Cerebellar cortex (tissue), 1 donor: ENCODE data around the gene MYCT1.

Experiments
- DNase-seq: peaks from one replicate; pipeline ENCODE4 v3.0.0-alpha.2; 2015; ENCODE audit warnings: low spot score

Gene MYCT1

DNA sequence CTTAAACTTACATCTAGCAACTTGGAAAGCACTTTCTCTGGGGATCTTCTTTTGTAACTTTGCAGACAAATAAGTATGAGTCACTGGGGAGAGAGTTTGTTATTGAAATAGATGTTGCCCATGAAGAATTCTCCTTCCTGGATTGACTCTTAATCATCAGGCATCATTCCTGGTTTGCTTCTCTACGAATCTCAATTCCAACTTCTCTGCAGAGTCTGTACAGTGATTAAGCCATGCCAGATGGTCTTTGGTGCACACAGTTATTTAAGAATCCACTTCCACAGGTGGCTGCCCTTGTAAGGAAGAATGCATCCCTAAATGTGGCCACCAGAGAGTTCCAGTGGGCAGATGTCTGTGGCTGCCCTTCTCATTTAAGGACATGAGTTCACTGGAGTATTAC, 25.7 kb downstream of the MYCT1 start:
- DNase-seq, result no peak

GRCh38 chr6:152726313-152726712, 28.6 kb downstream of the MYCT1 start:
- DNase-seq, result no peak

DNA sequence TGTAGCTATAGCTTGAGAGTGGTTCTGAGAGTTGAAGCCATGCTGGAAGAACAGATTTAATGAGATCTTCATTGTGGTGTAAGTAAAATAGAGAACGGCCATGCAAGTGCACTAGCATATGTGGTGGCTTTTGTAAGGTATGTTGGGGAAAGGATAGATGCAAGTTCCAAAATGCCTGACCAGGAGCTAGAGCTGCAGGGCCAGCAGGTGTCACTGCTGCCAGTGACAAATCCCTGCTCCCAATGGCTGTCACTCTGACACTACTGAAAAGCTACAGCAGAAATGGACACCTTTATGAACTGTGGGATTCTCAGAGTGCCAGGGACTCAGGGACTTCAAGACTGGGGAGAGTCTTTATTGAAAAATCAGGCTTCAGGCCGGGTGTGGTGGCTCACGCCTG, 29.8 kb downstream of the MYCT1 start:
- no peak for DNase-seq

DNA sequence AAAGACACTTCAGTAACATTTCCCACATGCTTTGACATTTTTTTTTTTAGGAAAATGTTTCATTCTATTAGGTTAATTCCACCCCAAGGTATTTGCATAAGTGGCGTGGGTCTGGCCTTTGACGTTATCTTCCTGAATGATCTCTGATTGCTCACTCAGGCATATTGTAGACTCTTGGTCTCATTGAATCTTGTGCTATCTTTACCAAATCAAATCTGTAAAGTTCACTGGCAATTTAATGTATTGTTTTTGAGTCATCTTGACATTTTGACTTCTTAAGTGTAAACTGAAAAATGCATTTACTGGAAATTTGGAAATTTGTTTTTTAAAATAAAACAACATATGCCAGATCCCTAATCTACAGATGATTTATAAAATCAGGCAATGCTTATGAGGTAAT, 36.9 kb downstream of the MYCT1 start:
- no peak for DNase-seq

DNA sequence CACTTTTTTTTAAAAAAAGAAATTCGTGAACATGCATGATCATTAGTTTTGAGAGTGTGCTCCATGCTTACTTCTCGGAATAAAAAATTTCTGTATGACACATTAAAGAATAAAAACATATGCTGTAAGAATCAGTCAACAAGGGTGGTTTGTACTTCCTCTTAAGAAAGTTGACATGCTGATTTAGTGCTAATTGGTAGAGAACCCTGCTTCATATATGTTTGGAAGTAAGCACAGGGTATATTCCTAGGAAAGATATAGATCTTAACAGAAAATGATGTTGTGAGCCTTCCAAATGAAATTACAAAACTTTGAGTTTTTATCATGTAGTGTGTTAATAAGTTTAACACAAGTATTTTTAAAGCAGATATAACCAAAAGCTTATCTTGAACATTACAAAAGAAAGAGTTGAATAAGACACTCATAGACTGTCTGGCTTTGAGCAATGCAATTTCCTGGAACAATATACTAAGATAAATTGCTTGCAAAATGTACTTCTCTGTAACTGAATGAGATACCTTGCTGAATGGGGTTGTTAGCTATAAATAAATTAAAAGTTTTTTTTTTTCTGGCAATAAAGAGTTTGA, 39.1 kb downstream of the MYCT1 start:
- no peak for DNase-seq

GRCh38 chr6:152745509-152746171, 47.9 kb downstream of the MYCT1 start:
- no peak for DNase-seq

DNA sequence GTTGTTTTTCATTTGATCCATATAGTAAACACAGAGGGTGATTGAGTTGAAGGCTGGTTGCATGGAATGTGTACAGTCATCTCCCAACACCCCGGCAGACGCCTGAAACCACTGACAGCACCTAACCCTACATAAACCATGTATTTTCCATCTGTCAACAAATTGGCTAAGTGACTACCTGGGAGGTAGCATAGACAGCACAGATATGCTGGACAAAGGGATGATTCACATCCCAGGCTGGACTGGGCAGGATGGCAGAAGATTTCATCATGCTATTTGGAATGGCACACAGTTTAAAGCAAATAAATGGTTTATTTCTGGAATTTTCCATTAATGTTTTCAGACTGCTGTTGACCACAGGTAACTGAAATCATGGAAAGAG, 48.5 kb downstream of the MYCT1 start:
- DNase-seq, result no peak

DNA sequence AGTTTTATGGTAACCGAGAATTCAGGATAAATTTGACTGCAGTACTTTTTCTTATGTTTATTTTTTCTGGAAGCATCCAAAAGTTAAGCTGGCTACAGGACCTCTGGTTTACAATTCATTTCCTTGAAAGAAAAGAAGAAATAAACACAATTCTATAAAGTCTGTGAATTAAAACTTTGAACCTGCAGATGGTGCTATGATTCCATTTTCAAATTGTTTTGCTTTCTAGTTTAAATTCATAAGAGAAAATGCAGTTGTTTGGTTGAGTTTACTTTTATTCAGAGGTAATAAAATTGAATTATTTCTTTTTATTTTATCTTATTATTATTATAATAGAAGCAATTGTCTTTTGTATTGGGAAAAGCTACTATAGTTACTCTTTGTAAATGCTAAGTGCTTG, 51.1 kb downstream of the MYCT1 start:
- DNase-seq, result peak; percentile 69

- DNase-seq, result no peak
Observed at GRCh38 chr6:152749336-152749735, 51.6 kb downstream of the MYCT1 start.

GRCh38 chr6:152750694-152751093, 53.0 kb downstream of the MYCT1 start, which contains the start of gene VIP:
Gene VIP, plus strand, starts transcription at chr6:152750797. Its CDS starts 1,381 bp downstream, at chr6:152752178.
- peak; percentile 29 for DNase-seq

DNA sequence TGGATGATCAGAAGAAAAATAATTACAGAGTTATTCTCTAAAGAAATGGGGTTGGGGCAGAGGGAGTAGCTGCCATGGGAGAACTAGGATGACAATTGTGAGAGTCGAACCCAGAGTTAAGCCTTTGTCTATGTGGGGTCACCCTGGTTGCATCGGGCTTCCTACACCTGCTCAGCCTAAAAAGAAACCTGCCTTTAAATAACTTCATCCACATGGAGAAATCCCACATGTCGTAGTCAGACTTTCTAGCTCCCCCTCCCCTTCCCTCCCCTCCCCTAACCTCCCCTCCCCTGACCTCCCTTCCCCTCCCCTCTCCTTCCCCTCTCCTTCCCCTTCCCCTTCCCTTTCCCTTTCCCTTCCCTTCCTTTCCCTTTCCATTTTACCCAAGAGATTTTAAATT, 67.6 kb downstream of the MYCT1 start:
- no peak for DNase-seq

GRCh38 chr6:152769159-152769558, 71.5 kb downstream of the MYCT1 start:
- no peak for DNase-seq

DNA sequence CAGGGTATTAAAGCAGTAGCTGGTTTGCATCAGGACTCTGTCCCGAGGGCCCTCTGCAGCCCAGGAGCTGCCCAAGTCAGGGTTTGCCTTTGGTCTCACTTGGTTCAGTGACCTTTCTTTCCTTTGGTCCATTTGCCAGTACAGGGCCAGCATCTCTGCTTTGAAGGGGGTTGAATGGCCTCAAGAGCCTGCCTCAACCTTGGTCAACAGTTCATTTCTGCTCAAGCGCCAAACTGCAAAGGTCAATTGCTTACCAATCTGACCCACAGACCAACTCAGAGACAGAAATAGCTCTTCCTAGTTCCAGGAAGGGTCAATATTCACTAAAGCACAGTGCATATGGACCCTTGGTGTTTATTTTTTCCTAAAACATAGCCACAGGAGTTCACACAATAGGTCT, 72.3 kb downstream of the MYCT1 start:
- DNase-seq, result no peak

DNA sequence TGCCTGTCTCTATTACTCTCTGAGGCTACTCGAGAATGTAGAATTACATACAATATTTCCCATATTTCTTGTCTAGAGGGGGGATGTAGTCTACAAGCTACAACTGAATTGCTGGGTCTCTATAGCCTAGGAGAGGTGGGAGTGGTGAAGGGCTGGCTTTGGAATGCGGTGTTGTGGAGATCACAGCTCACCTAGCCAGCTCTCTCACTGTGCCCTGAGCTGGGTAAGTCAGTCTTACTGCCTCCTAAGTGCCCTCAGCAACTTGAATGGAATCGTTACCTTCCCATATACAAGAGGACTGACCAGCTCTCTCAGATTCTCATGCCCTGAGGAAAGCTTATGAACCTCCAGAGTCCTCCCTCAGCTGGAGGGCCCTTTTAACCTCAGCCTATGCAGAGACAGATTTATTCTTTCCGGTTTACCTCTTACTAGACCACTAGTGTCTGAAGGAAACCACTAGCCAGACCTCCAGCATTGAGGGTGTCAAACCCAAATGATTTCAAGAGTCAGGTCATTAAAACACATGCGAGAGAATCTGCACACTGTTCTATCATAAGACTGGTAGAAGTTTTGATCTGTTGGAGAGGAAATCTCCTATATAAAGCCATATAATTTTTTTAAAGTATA, 73.5 kb downstream of the MYCT1 start:
- DNase-seq, result no peak
